H7 (cell line): ENCODE results near the gene MTMR11. TPM values are rescaled to one million over a fixed set of nuclear protein-coding genes. Genes with fewer than 3 reads are reported as not detected.

Experiments used
- DNase-seq: peaks from one replicate; pipeline ENCODE4 v3.0.0; 2012
- H3K27me3 ChIP-seq: 2 replicates; pipeline ENCODE4 v1.6.0; 2011; ENCODE audit warnings: mild to moderate bottlenecking, low read length; ENCODE audit not compliant: control insufficient read depth, insufficient read depth
- H3K36me3 ChIP-seq: replicated peaks from 2 replicates; pipeline ENCODE4 v1.5.1; 2011; ENCODE audit warnings: low read length; ENCODE audit not compliant: control insufficient read depth, insufficient read depth
- H3K4me3 ChIP-seq: 2 replicates; pipeline ENCODE4 v1.5.1; 2011; ENCODE audit warnings: low read depth, mild to moderate bottlenecking, control low read depth, low read length, moderate library complexity; ENCODE audit not compliant: insufficient read depth
- total RNA-seq: library from RNA; depleted of rRNA; stranded (reverse); fragments of >200 nt; shearing (Covaris generic); gene quantifications from 2 replicates; pipeline ENCODE4 v1.2.3, GENCODE V29; 2014; rRNA removed

Gene MTMR11
- total RNA-seq, 1 experiment from 2014 or later: 5.2 TPM

GRCh38 chr1:149879556-149879955 lies 57.1 kb downstream of the MTMR11 start:
- H3K4me3 ChIP-seq: no peak overlapping the region
- no peaks in the 10 kb centered on the region for H3K36me3 ChIP-seq
- DNase-seq: no peak

More at GRCh38 chr1:149879556-149879955, 57.1 kb downstream of the MTMR11 start:
- no peaks in the 10 kb centered on the region for H3K27me3 ChIP-seq

Other genes with a start within 250 kb of the MTMR11 start
- not detected in 2 replicates for gene FCGR1A, start 154.2 kb downstream of the MTMR11 start, total RNA-seq
- gene BOLA1, start 37.3 kb downstream of the MTMR11 start, total RNA-seq: 27.7 and 40.1 TPM in 2 replicates
- gene SV2A, start 19.0 kb downstream of the MTMR11 start, total RNA-seq: 40.3 and 42.3 TPM in 2 replicates
- 32.8 and 39.7 TPM in 2 replicates for gene SF3B4, start 9.1 kb downstream of the MTMR11 start, total RNA-seq
- 17.4 and 19.3 TPM in 2 replicates for gene OTUD7B, start 73.8 kb upstream of the MTMR11 start, total RNA-seq
- 49.7 and 54.0 TPM in 2 replicates for gene VPS45, start 130.9 kb upstream of the MTMR11 start, total RNA-seq
- gene PLEKHO1, start 213.0 kb upstream of the MTMR11 start, total RNA-seq: 69.5 and 85.9 TPM in 2 replicates